GM23248 (cell line): ENCODE measurements around the gene ABCB9. TPM values are rescaled to one million over a fixed set of nuclear protein-coding genes. Genes with fewer than 3 reads are reported as not detected.

ENCODE experiments used
- DNase-seq: peaks from one replicate; pipeline ENCODE4 v3.0.0-alpha.2; 2015
- H2AFZ ChIP-seq: fragments of 200-600 bp; sonication (generic); 2 replicates; pipeline ENCODE4 v1.6.1; 2016; ENCODE audit warnings: antibody characterized with exemption
- H3F3A ChIP-seq: fragments of 200-600 bp; sonication (generic); 2 replicates; pipeline ENCODE4 v1.6.1; 2016; ENCODE audit warnings: mild to moderate bottlenecking, antibody characterized with exemption, mixed run types; ENCODE audit not compliant: insufficient read depth
- H3K27ac ChIP-seq: fragments of 200-600 bp; sonication (generic); 2 replicates; pipeline ENCODE4 v1.5.1; 2016; ENCODE audit warnings: mild to moderate bottlenecking
- H3K27me3 ChIP-seq: fragments of 200-600 bp; sonication (generic); replicated peaks from 2 replicates; pipeline ENCODE4 v1.6.1; 2016; ENCODE audit warnings: mild to moderate bottlenecking; ENCODE audit not compliant: insufficient read depth
- H3K36me3 ChIP-seq: fragments of 200-600 bp; sonication (generic); 2 replicates; pipeline ENCODE4 v1.6.1; 2016; ENCODE audit warnings: low read depth, mild to moderate bottlenecking
- H3K4me1 ChIP-seq: fragments of 200-600 bp; sonication (generic); 2 replicates; pipeline ENCODE4 v1.6.1; 2016; ENCODE audit warnings: mild to moderate bottlenecking; ENCODE audit not compliant: insufficient read depth
- H3K4me2 ChIP-seq: fragments of 200-600 bp; sonication (generic); one replicate; pipeline ENCODE4 v1.6.1; 2016; ENCODE audit warnings: mild to moderate bottlenecking; ENCODE audit not compliant: unreplicated experiment
- H3K4me3 ChIP-seq: fragments of 200-600 bp; sonication (generic); 2 replicates; pipeline ENCODE4 v1.5.1; 2016; ENCODE audit warnings: mild to moderate bottlenecking
- H3K79me2 ChIP-seq: fragments of 200-600 bp; sonication (generic); 2 replicates; pipeline ENCODE4 v1.6.1; 2016; ENCODE audit warnings: mild to moderate bottlenecking; ENCODE audit not compliant: insufficient read depth
- H3K9ac ChIP-seq: fragments of 200-600 bp; sonication (generic); 2 replicates; pipeline ENCODE4 v1.6.1; 2016; ENCODE audit warnings: mild to moderate bottlenecking
- H3K9me2 ChIP-seq: fragments of 200-600 bp; sonication (generic); 2 replicates; pipeline ENCODE4 v1.6.1; 2016; ENCODE audit warnings: mixed run types, mild to moderate bottlenecking, moderate library complexity; ENCODE audit not compliant: insufficient read depth
- H3K9me3 ChIP-seq: fragments of 200-600 bp; sonication (generic); one replicate; pipeline ENCODE4 v1.6.1; 2017; ENCODE audit warnings: low read depth
- H4K20me1 ChIP-seq: fragments of 200-600 bp; sonication (generic); 2 replicates; pipeline ENCODE4 v1.6.0; 2016; ENCODE audit not compliant: insufficient read depth
- EZH2 ChIP-seq: fragments of 200-600 bp; sonication (generic); IDR thresholded peaks from 2 replicates; pipeline ENCODE4 v1.6.1; 2018; ENCODE audit warnings: antibody characterized with exemption, mild to moderate bottlenecking; ENCODE audit not compliant: insufficient read depth, poor library complexity, severe bottlenecking
- EZH2phosphoT487 ChIP-seq: fragments of 200-600 bp; sonication (generic); IDR thresholded peaks from 2 replicates; pipeline ENCODE4 v1.6.1; 2018; ENCODE audit warnings: antibody characterized with exemption, moderate library complexity, mild to moderate bottlenecking, low read depth; ENCODE audit not compliant: insufficient read depth
- WGBS, 2 experiments: methylation state at CpG; one replicate each; pipeline ENCODE4 v1.1.6; 2015 to 2017; ENCODE audit warnings: low lambda C conversion rate in 2 of 2, low coverage in 1 of 2; ENCODE audit errors: missing lambda C conversion rate in 2 of 2; 5-methylcytosine and 5-hydroxymethylcytosine counted together
- in situ Hi-C: fragments of 300-500 bp; cut with MboI; formaldehyde crosslinking; loops from 2 replicates; pipeline ENCODE4 v1.15.0; 2020
- polyA plus RNA-seq: library from polyadenylated mRNA; unstranded; fragments of >200 nt; fragmentation: Nextera tagmentation; extraction: Ambion mirVana; gene quantifications from 2 replicates; pipeline ENCODE4 v1.2.1, GENCODE V29; 2016
- total RNA-seq: library from RNA; depleted of rRNA; stranded (reverse); fragments of >200 nt; shearing (Covaris generic); gene quantifications from 2 replicates; pipeline ENCODE4 v1.2.3, GENCODE V29; 2014

The ABCB9 gene
- total and polyA plus RNA-seq, 2 experiments from 2014 or later = 2.2 to 4.4 TPM

GRCh38 chr12:122979001-122979907, 13.0 kb upstream of the ABCB9 start:
- Histone ChIP-seq H3K36me3 (no peaks in the 10 kb centered on the region), H3K9me3 (no peaks in the 10 kb centered on the region), H3K4me3 (peak overlapping the region; percentile 95), H3F3A (no peaks in the 10 kb centered on the region), H2AFZ (peak overlapping the region; percentile 77), H3K4me1 (peaks cover 18% of the 10 kb centered on the region), H3K9me2 (no peaks in the 10 kb centered on the region), H4K20me1 (no peaks in the 10 kb centered on the region), H3K27me3 (no peaks in the 10 kb centered on the region), H3K27ac (peak overlapping the region; percentile 61), H3K4me2 (peak overlapping the region; percentile 86), H3K79me2 (peaks cover 77% of the 10 kb centered on the region), H3K9ac (peak overlapping the region; percentile 89)
- no peak for DNase-seq
- in situ Hi-C loops = no loop called here
- 71 to 77% methylated on average over 24 to 26 of the region's 28 CpGs for WGBS, 2 experiments
- TF ChIP-seq EZH2phosphoT487 (no peak), EZH2 (no peak)

GRCh38 chr12:122978507-122978955, 12.3 kb upstream of the ABCB9 start:
- Histone ChIP-seq H3K4me1 (peaks cover 18% of the 10 kb centered on the region), H3K9me3 (no peaks in the 10 kb centered on the region), H3K36me3 (no peaks in the 10 kb centered on the region), H3K9me2 (no peaks in the 10 kb centered on the region), H3K4me2 (no peak overlapping the region), H2AFZ (no peak overlapping the region), H3F3A (no peaks in the 10 kb centered on the region), H3K27ac (no peak overlapping the region), H4K20me1 (no peaks in the 10 kb centered on the region), H3K27me3 (no peaks in the 10 kb centered on the region), H3K9ac (0 out of 2 replicates have a peak overlapping the region, but pooled peaks have one; percentile 7), H3K79me2 (peaks cover 77% of the 10 kb centered on the region), H3K4me3 (no peak overlapping the region)
- no peak for DNase-seq
- in situ Hi-C loops = no loop called here
- TF ChIP-seq EZH2phosphoT487 (no peak), EZH2 (no peak)
- 86% methylated on average over 20 to 21 of the region's 21 CpGs for WGBS, 2 experiments

- peaks cover 72% of the 10 kb centered on the region for H3K79me2 ChIP-seq
- 83 to 87% methylated on average over 9 of the region's 9 CpGs for WGBS, 2 experiments
- no peak for TF ChIP-seq EZH2phosphoT487
- no peak for TF ChIP-seq EZH2
- H3K27ac ChIP-seq = no peak overlapping the region
- peaks cover 18% of the 10 kb centered on the region for H3K4me1 ChIP-seq
- in situ Hi-C loops = no loop called here
- no peaks in the 10 kb centered on the region for H3K9me3 ChIP-seq
- 0 out of 2 replicates have a peak overlapping the region, but pooled peaks have one; percentile 7 for H3K9ac ChIP-seq
- no peak for DNase-seq
- H3K4me2 ChIP-seq = no peak overlapping the region
- H2AFZ ChIP-seq = no peak overlapping the region
- H3K4me3 ChIP-seq = no peak overlapping the region
- H3K36me3 ChIP-seq = no peaks in the 10 kb centered on the region
- H4K20me1 ChIP-seq = no peaks in the 10 kb centered on the region
- H3K27me3 ChIP-seq = no peaks in the 10 kb centered on the region
- H3F3A ChIP-seq = no peaks in the 10 kb centered on the region
- no peaks in the 10 kb centered on the region for H3K9me2 ChIP-seq
Measured at GRCh38 chr12:122977655-122978392, 11.6 kb upstream of the ABCB9 start.

GRCh38 chr12:122977153-122977552, 10.9 kb upstream of the ABCB9 start:
- 76 to 77% methylated on average over 6 of the region's 6 CpGs for WGBS, 2 experiments
- no peaks in the 10 kb centered on the region for H3F3A ChIP-seq
- in situ Hi-C loops = no loop called here
- DNase-seq = no peak
- peak overlapping the region; percentile 97; the same call in 1 of the 2 replicates for H3K9ac ChIP-seq
- no peak overlapping the region for H2AFZ ChIP-seq
- H3K4me1 ChIP-seq = peaks cover 13% of the 10 kb centered on the region
- H3K4me3 ChIP-seq = no peak overlapping the region
- no peaks in the 10 kb centered on the region for H4K20me1 ChIP-seq
- no peaks in the 10 kb centered on the region for H3K27me3 ChIP-seq
- H3K27ac ChIP-seq = no peak overlapping the region
- H3K4me2 ChIP-seq = no peak overlapping the region
- peaks cover 65% of the 10 kb centered on the region for H3K79me2 ChIP-seq
- no peaks in the 10 kb centered on the region for H3K9me3 ChIP-seq
- TF ChIP-seq EZH2 (no peak), EZH2phosphoT487 (no peak)
- no peaks in the 10 kb centered on the region for H3K9me2 ChIP-seq
- H3K36me3 ChIP-seq = no peaks in the 10 kb centered on the region
